Thymus (tissue), 11 donors: Measurements from ENCODE around the gene DVL1. TPM values are rescaled to one million over a fixed set of nuclear protein-coding genes. Genes with fewer than 3 reads are reported as not detected.
"Not testable (repeated sequence)": the region's sequence is repeated elsewhere in the genome, so short reads cannot be mapped to it uniquely, and the experiment has no call there.

Experiments used
- DNase-seq, 9 donors: peaks; one replicate each; pipeline ENCODE4 v3.0.0-alpha.2; 2013; ENCODE audit warnings: low spot score in 9 of 9, low read depth in 6 of 9, missing footprints in 1 of 9
- H3K27ac ChIP-seq, 2 donors: one replicate each; pipeline ENCODE4 v1.5.1; 2013; ENCODE audit warnings: control low read depth in 1 of 2, low read depth in 1 of 2, low read length in 1 of 2, mild to moderate bottlenecking in 1 of 2, moderate library complexity in 1 of 2
- H3K27me3 ChIP-seq, 2 donors: one replicate each; pipeline ENCODE4 v1.5.1; 2013; ENCODE audit warnings: low read length in 1 of 2; ENCODE audit not compliant: control insufficient read depth in 2 of 2, insufficient read depth in 1 of 2
- H3K36me3 ChIP-seq, 2 donors: one replicate each; pipeline ENCODE4 v1.5.1; 2013; ENCODE audit warnings: low read length in 1 of 2, mild to moderate bottlenecking in 1 of 2, moderate library complexity in 1 of 2; ENCODE audit not compliant: control insufficient read depth in 2 of 2, insufficient read depth in 2 of 2
- H3K4me1 ChIP-seq, 2 donors: one replicate each; pipeline ENCODE4 v1.5.1; 2013; ENCODE audit warnings: low read length in 2 of 2; ENCODE audit not compliant: control insufficient read depth in 2 of 2, insufficient read depth in 2 of 2
- H3K4me3 ChIP-seq, 2 donors: one replicate each; pipeline ENCODE4 v1.5.1; 2013; ENCODE audit warnings: low read length in 2 of 2, control low read depth in 1 of 2, mild to moderate bottlenecking in 1 of 2
- H3K9me3 ChIP-seq, 2 donors: one replicate each; pipeline ENCODE4 v1.5.1; 2013; ENCODE audit warnings: low read length in 1 of 2, mild to moderate bottlenecking in 1 of 2; ENCODE audit not compliant: control insufficient read depth in 2 of 2, insufficient read depth in 1 of 2
- WGBS: extraction: QIAGEN DNeasy Blood & Tissue Kit; methylation state at CpG from one replicate; pipeline ENCODE4 v1.1.7; 2013; 5-methylcytosine and 5-hydroxymethylcytosine counted together
- polyA plus RNA-seq: library from polyadenylated mRNA; stranded (reverse); fragments of 200-250 nt; gene quantifications from one replicate; pipeline ENCODE4 v1.2.3, GENCODE V29; 2013
- total RNA-seq: library from RNA; stranded (reverse); fragments of 120-200 nt; gene quantifications from one replicate; pipeline ENCODE4 v1.2.4, GENCODE V29; 2013
- donor health status: healthy.

The DVL1 gene
- total and polyA plus RNA-seq, 2 donors = 19.6 to 40.9 TPM

GRCh38 chr1:1320666-1321448, 28.4 kb downstream of the DVL1 start:
- H3K27ac ChIP-seq = no peak overlapping the region
- 97% methylated on average over 23 of the region's 23 CpGs for WGBS
- H3K36me3 ChIP-seq = peaks cover 32 to 34% of the 10 kb centered on the region in 2 donors
- H3K4me3 ChIP-seq = no peak overlapping the region
- DNase-seq = no peak
- H3K27me3 ChIP-seq = no peaks in the 10 kb centered on the region
- H3K9me3 ChIP-seq = no peaks in the 10 kb centered on the region
- peaks cover 19% of the 10 kb centered on the region in 2 donors for H3K4me1 ChIP-seq

DNA sequence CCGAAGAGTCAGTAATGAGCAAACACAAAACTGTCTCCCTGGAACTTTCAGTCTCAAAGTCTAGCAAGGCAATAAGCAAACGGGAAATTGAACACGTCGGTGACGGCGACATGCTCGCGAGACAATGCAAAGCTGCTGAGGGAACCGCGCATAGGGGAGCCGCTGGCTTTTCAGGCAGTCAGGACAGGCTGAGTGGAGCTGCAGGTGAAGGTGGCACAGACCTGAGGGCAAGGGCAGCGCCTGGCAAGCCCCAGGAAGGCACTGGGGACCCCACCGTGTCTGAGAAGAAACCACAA, 29.6 kb downstream of the DVL1 start:
- H3K36me3 ChIP-seq = peaks cover 42% of the 10 kb centered on the region in 2 donors
- H3K4me1 ChIP-seq = peaks cover 9 to 10% of the 10 kb centered on the region in 2 donors
- H3K4me3 ChIP-seq = no peak overlapping the region
- no peak overlapping the region for H3K27ac ChIP-seq
- no peaks in the 10 kb centered on the region for H3K9me3 ChIP-seq
- 91% methylated on average over 13 of the region's 13 CpGs for WGBS
- no peaks in the 10 kb centered on the region for H3K27me3 ChIP-seq
- DNase-seq = no peak

DNA sequence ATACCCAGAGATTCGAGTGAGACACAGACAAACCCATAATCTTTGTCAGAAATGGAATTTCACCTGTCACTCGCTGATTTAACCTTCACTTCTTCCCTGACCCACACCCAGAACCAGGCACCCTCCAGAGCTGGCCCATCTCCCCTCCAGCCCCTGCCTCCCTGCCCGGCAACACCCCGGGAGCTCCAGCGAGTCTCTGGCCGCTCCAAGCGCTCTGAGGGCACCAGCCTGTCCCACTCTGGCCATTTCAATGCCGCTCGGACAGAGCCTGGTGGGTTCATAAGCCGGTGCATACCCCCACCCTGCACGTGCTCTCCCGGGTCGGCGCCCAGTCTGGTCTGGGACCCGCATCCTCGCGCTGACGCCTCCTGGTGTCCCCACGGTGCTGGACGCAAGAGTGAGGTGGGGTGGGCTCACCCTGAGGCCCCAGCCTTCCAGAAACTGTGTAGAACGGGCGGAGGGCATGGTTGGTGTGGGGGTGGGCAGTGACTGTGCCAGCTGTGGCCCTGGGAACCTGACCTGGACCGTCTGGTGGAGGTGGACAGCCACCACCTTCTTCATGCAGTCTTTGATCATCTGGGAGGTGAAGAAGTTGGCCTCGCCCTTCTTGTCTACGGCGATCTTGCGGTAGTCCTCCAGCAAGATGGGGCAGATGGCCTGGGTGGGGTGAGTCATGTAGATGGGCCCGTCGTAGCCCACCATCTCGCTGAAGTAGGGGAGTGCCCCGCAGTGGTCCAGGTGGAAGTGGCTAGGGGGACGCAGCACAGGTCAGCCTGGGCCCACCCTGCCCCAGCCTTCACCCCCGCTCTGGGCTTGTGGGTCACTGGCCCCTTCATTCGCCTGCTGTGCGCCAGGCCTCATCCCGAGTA, 30.2 kb downstream of the DVL1 start:
- peaks cover 47% of the 10 kb centered on the region in 2 donors for H3K36me3 ChIP-seq
- WGBS = 96% methylated on average over 36 of the region's 36 CpGs
- peaks cover 9 to 10% of the 10 kb centered on the region in 2 donors for H3K4me1 ChIP-seq
- no peak overlapping the region for H3K27ac ChIP-seq
- no peaks in the 10 kb centered on the region for H3K27me3 ChIP-seq
- H3K4me3 ChIP-seq = no peak overlapping the region
- no peaks in the 10 kb centered on the region for H3K9me3 ChIP-seq
- no peak for DNase-seq

- H3K4me3 ChIP-seq = no peak overlapping the region
- WGBS = 96% methylated on average over 9 of the region's 9 CpGs
- no peak overlapping the region for H3K27ac ChIP-seq
- DNase-seq = no peak
- no peaks in the 10 kb centered on the region for H3K9me3 ChIP-seq
- peaks cover 55 to 56% of the 10 kb centered on the region in 2 donors for H3K36me3 ChIP-seq
- H3K4me1 ChIP-seq = peaks cover 4 to 5% of the 10 kb centered on the region in 2 donors
- H3K27me3 ChIP-seq = no peaks in the 10 kb centered on the region
These were observed 31.0 kb downstream of the DVL1 start for GRCh38 chr1:1318131-1318652.

DNA sequence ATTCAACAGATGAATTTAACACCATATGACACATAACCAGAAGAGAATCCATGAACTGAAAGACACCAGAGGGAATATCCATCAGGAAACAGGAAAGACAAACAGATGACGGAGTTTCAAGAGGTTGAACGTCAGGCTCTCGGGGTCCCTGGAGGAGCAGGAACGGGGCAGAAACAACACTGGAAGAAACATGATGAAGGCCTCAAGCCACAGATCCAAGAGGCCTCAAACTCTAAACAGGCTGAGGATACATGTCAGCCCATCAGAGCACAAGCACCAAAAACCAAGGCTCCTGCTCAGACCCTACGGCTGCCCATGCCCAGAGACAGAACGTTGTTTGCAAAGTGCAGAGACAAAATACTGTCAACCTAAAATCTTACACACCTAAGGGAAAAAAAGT, 31.8 kb downstream of the DVL1 start:
- WGBS = 97% methylated on average over 6 of the region's 6 CpGs
- no peak for DNase-seq
- no peak overlapping the region for H3K27ac ChIP-seq
- peaks cover 59 to 63% of the 10 kb centered on the region in 2 donors for H3K36me3 ChIP-seq
- H3K4me1 ChIP-seq = no peaks in the 10 kb centered on the region
- H3K9me3 ChIP-seq = no peaks in the 10 kb centered on the region
- no peaks in the 10 kb centered on the region for H3K27me3 ChIP-seq
- no peak overlapping the region for H3K4me3 ChIP-seq

DNA sequence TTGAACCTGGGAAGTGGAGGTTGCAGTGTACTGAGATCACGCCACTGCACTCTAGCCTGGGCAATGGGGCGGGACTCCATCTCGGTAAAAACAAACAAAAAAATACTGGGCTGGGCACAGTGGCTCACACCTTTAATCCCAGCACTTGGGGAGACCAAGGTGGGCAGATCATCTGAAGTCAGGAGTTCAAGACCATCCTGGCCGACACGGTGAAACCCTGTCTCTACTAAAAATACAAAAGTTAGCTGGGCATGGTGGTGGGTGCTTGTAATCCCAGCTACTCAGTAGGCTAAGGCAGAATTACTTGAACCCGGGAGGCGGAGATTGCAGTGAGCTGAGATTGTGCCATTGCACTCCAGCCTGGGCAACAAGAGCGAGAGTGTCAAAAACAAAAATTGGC, 33.0 kb downstream of the DVL1 start:
- WGBS = 97% methylated on average over 8 of the region's 8 CpGs
- H3K4me3 ChIP-seq, H3K27me3 ChIP-seq, H3K4me1 ChIP-seq, H3K27ac ChIP-seq, H3K9me3 ChIP-seq, DNase-seq: not testable (repeated sequence)
- H3K36me3 ChIP-seq = peaks cover 71% of the 10 kb centered on the region in 2 donors

- no peaks in the 10 kb centered on the region for H3K27me3 ChIP-seq
- H3K9me3 ChIP-seq = no peaks in the 10 kb centered on the region
- H3K4me1 ChIP-seq = no peaks in the 10 kb centered on the region
- H3K27ac ChIP-seq = no peak overlapping the region
- peaks cover 75 to 76% of the 10 kb centered on the region in 2 donors for H3K36me3 ChIP-seq
- WGBS = 98% methylated on average over 26 of the region's 26 CpGs
- H3K4me3 ChIP-seq = no peak overlapping the region
- DNase-seq = no peak
These were observed 33.7 kb downstream of the DVL1 start for GRCh38 chr1:1315435-1315954.

GRCh38 chr1:1314678-1315335, 34.4 kb downstream of the DVL1 start:
- WGBS = 97% methylated on average over 23 of the region's 23 CpGs
- no peak overlapping the region for H3K4me3 ChIP-seq
- no peak for DNase-seq
- peaks cover 73% of the 10 kb centered on the region in 2 donors for H3K36me3 ChIP-seq
- no peaks in the 10 kb centered on the region for H3K9me3 ChIP-seq
- H3K4me1 ChIP-seq = no peaks in the 10 kb centered on the region
- H3K27ac ChIP-seq = no peak overlapping the region
- no peaks in the 10 kb centered on the region for H3K27me3 ChIP-seq
